Natural killer cell (primary cell): ENCODE data around the gene FAM83F. TPM values are rescaled to one million over a fixed set of nuclear protein-coding genes. Genes with fewer than 3 reads are reported as not detected.
A peak's percentile ranks its signal among the peaks of the same experiment; 100 is the strongest.

Experiments used
- ATAC-seq, 3 donors: fragments of 150-1000 bp in 2 of 3; fragments of 200-7000 bp in 1 of 3; cut with Tn5 transposase; 1 replicate in 1 of 3; 2 replicates in 2 of 3; pipeline ENCODE4 v1.10.0; 2021; ENCODE audit warnings: mild to moderate bottlenecking in 2 of 3, moderate library complexity in 2 of 3
- DNase-seq, 2 donors: peaks; one replicate each; pipeline versions ENCODE4 v3.0.0 to v3.0.0-alpha.2; 2013 to 2021; ENCODE audit warnings: mixed read lengths in 1 of 2
- H3K27ac ChIP-seq: one replicate; pipeline ENCODE4 v1.5.1; 2013; ENCODE audit warnings: mild to moderate bottlenecking, low read length
- H3K27me3 ChIP-seq: one replicate; pipeline ENCODE4 v1.6.1; 2013; ENCODE audit warnings: low read length; ENCODE audit not compliant: control insufficient read depth, insufficient read depth
- H3K36me3 ChIP-seq: one replicate; pipeline ENCODE4 v1.6.1; 2013; ENCODE audit warnings: low read length; ENCODE audit not compliant: control insufficient read depth, insufficient read depth
- H3K4me1 ChIP-seq: one replicate; pipeline ENCODE4 v1.6.1; 2013; ENCODE audit warnings: low read length; ENCODE audit not compliant: control insufficient read depth, insufficient read depth
- H3K4me3 ChIP-seq: one replicate; pipeline ENCODE4 v1.5.1; 2013; ENCODE audit warnings: low read length
- H3K9me3 ChIP-seq: one replicate; pipeline ENCODE4 v1.6.1; 2013; ENCODE audit warnings: low read length; ENCODE audit not compliant: control insufficient read depth, insufficient read depth
- H3K27ac Mint-ChIP-seq, 2 donors: one replicate each; pipeline ENCODE4 v1.8.0; 2022; ENCODE audit warnings: mild to moderate bottlenecking in 2 of 2, mixed read lengths in 2 of 2, moderate library complexity in 1 of 2
- H3K27me3 Mint-ChIP-seq, 2 donors: one replicate each; pipeline ENCODE4 v1.8.0; 2022; ENCODE audit warnings: low read depth in 2 of 2, mixed read lengths in 2 of 2
- H3K36me3 Mint-ChIP-seq: one replicate; pipeline ENCODE4 v1.8.0; 2022; ENCODE audit warnings: mixed read lengths
- H3K4me1 Mint-ChIP-seq, 2 donors: one replicate each; pipeline ENCODE4 v1.8.0; 2022; ENCODE audit warnings: mixed read lengths in 2 of 2
- H3K4me3 Mint-ChIP-seq: one replicate; pipeline ENCODE4 v1.8.0; 2022; ENCODE audit warnings: mild to moderate bottlenecking, moderate library complexity, mixed read lengths
- H3K9me3 Mint-ChIP-seq, 2 donors: one replicate each; pipeline ENCODE4 v1.8.0; 2022; ENCODE audit warnings: mixed read lengths in 2 of 2
- CTCF ChIP-seq: fragments of 200-600 bp; IDR thresholded peaks from one replicate; pipeline ENCODE4 v1.8.0; 2022; ENCODE audit warnings: antibody characterized with exemption
- WGBS: methylation state at CpG from one replicate; pipeline ENCODE4 v1.1.7; 2013; ENCODE audit warnings: missing lambda C conversion rate; ENCODE audit not compliant: insufficient coverage; 5-methylcytosine and 5-hydroxymethylcytosine counted together
- intact Hi-C: fragments of 100-400 bp; cut with micrococcal nuclease; formaldehyde crosslinking; loops from one replicate; pipeline ENCODE4 v1.14.2; 2022
- total RNA-seq, 4 donors: library from RNA; stranded (reverse); fragments of 120-200 nt in 1 of 4; gene quantifications; one replicate each; pipeline versions ENCODE4 v1.2.3 to v1.2.4, GENCODE V29; 2013 to 2022

FAM83F gene
- total RNA-seq, 3 donors from 2014 or later (not counting 1 experiment from before 2014, with no cell fraction given) = 1.0 to 7.5 TPM; not detected in 1

GRCh38 chr22:39956932-39957664 is 37.7 kb upstream of the FAM83F start:
- Mint-ChIP-seq H3K4me1 (peaks cover 80 to 82% of the 10 kb centered on the region in 2 donors), H3K36me3 (peaks cover 12% of the 10 kb centered on the region), H3K27ac (peak overlapping the region in 1 of 2 donors; percentile 72), H3K27me3 (no peaks in the 10 kb centered on the region), H3K4me3 (no peak overlapping the region), H3K9me3 (no peaks in the 10 kb centered on the region)
- Histone ChIP-seq H3K4me1 (peaks cover 63% of the 10 kb centered on the region), H3K27ac (no peak overlapping the region), H3K27me3 (no peaks in the 10 kb centered on the region), H3K36me3 (peaks cover 40% of the 10 kb centered on the region), H3K9me3 (no peaks in the 10 kb centered on the region), H3K4me3 (no peak overlapping the region)
- peak in 1 of 3 donors; percentile 22 for ATAC-seq
- intact Hi-C loops = no loop called here
- no peak for TF ChIP-seq CTCF
- 23% methylated on average over 7 of the region's 10 CpGs for WGBS
- DNase-seq = no peak

GRCh38 chr22:39958009-39958711 is 36.6 kb upstream of the FAM83F start:
- peaks cover 71 to 79% of the 10 kb centered on the region in 2 donors for H3K4me1 Mint-ChIP-seq
- no peak for TF ChIP-seq CTCF
- peak overlapping the region; percentile 40 to 72 for H3K27ac Mint-ChIP-seq
- H3K27me3 ChIP-seq = no peaks in the 10 kb centered on the region
- H3K36me3 ChIP-seq = peaks cover 41% of the 10 kb centered on the region
- H3K27me3 Mint-ChIP-seq = no peaks in the 10 kb centered on the region
- WGBS = 94% methylated on average over 6 of the region's 8 CpGs
- H3K4me1 ChIP-seq = peaks cover 65% of the 10 kb centered on the region
- no peak for DNase-seq
- no peaks in the 10 kb centered on the region for H3K9me3 ChIP-seq
- H3K4me3 Mint-ChIP-seq = no peak overlapping the region
- H3K27ac ChIP-seq = no peak overlapping the region
- no peak overlapping the region for H3K4me3 ChIP-seq
- ATAC-seq = no peak
- intact Hi-C loops = no loop called here
- H3K36me3 Mint-ChIP-seq = peaks cover 12% of the 10 kb centered on the region
- H3K9me3 Mint-ChIP-seq = no peaks in the 10 kb centered on the region

GRCh38 chr22:39958949-39959639 is 35.7 kb upstream of the FAM83F start:
- H3K27ac Mint-ChIP-seq = peak overlapping the region; percentile 72 to 87
- peaks cover 14% of the 10 kb centered on the region for H3K36me3 Mint-ChIP-seq
- Histone ChIP-seq H3K27ac (no peak overlapping the region), H3K36me3 (peaks cover 48% of the 10 kb centered on the region), H3K4me1 (peaks cover 69% of the 10 kb centered on the region), H3K9me3 (no peaks in the 10 kb centered on the region), H3K4me3 (no peak overlapping the region), H3K27me3 (no peaks in the 10 kb centered on the region)
- no peaks in the 10 kb centered on the region for H3K27me3 Mint-ChIP-seq
- intact Hi-C loops = no loop called here
- ATAC-seq (no peak), DNase-seq (no peak)
- peaks cover 70 to 77% of the 10 kb centered on the region in 2 donors for H3K4me1 Mint-ChIP-seq
- H3K4me3 Mint-ChIP-seq = peak overlapping the region; percentile 21
- no peaks in the 10 kb centered on the region for H3K9me3 Mint-ChIP-seq
- no peak for TF ChIP-seq CTCF
- 78% methylated on average over 11 of the region's 11 CpGs for WGBS
